ENCODE results near the gene VPS35L.

The VPS35L gene

GRCh38 chr16:19707569-19708295, 152.2 kb downstream of the VPS35L start:
- Histone ChIP-seq H3K27me3 (no peaks in the 10 kb centered on the region), H3K4me1 (no peaks in the 10 kb centered on the region), H3K36me3 (peaks cover 97% of the 10 kb centered on the region), H3K4me2 (no peak overlapping the region), H3K9me3 (no peaks in the 10 kb centered on the region), H3K27ac (no peak overlapping the region), H4K20me1 (peaks cover 91% of the 10 kb centered on the region), H3K4me3 (no peak overlapping the region), H3K9ac (no peak overlapping the region)
- no peak for TF ChIP-seq Cebpa-rat (IDR thresholded peaks at IDR 0.05)

- no peak overlapping the region for H3K4me2 ChIP-seq
- H3K27me3 ChIP-seq = no peaks in the 10 kb centered on the region
- H3K36me3 ChIP-seq = peaks cover 97% of the 10 kb centered on the region
- peaks cover 94% of the 10 kb centered on the region for H4K20me1 ChIP-seq
- no peaks in the 10 kb centered on the region for H3K4me1 ChIP-seq
- H3K4me3 ChIP-seq = no peak overlapping the region
- H3K9ac ChIP-seq = no peak overlapping the region
- no peaks in the 10 kb centered on the region for H3K9me3 ChIP-seq
- H3K27ac ChIP-seq = no peak overlapping the region
- TF ChIP-seq Cebpa-rat (IDR thresholded peaks at IDR 0.05) = no peak
Measured at GRCh38 chr16:19708296-19709205, 153.0 kb downstream of the VPS35L start.

GRCh38 chr16:19709381-19710136, 154.1 kb downstream of the VPS35L start:
- Histone ChIP-seq H3K9me3 (no peaks in the 10 kb centered on the region), H4K20me1 (peaks cover 92% of the 10 kb centered on the region), H3K36me3 (peaks cover 97% of the 10 kb centered on the region), H3K4me3 (no peak overlapping the region), H3K4me2 (no peak overlapping the region), H3K27ac (no peak overlapping the region), H3K9ac (no peak overlapping the region), H3K27me3 (no peaks in the 10 kb centered on the region), H3K4me1 (no peaks in the 10 kb centered on the region)
- TF ChIP-seq Cebpa-rat (IDR thresholded peaks at IDR 0.05) = no peak

- Histone ChIP-seq H4K20me1 (peaks cover 92% of the 10 kb centered on the region), H3K9me3 (no peaks in the 10 kb centered on the region), H3K9ac (no peak overlapping the region), H3K4me3 (no peak overlapping the region), H3K36me3 (peaks cover 97% of the 10 kb centered on the region), H3K27me3 (no peaks in the 10 kb centered on the region), H3K4me1 (no peaks in the 10 kb centered on the region), H3K27ac (no peak overlapping the region), H3K4me2 (no peak overlapping the region)
- no peak for TF ChIP-seq Cebpa-rat (IDR thresholded peaks at IDR 0.05)
Measured at GRCh38 chr16:19710191-19710908, 154.8 kb downstream of the VPS35L start.

DNA sequence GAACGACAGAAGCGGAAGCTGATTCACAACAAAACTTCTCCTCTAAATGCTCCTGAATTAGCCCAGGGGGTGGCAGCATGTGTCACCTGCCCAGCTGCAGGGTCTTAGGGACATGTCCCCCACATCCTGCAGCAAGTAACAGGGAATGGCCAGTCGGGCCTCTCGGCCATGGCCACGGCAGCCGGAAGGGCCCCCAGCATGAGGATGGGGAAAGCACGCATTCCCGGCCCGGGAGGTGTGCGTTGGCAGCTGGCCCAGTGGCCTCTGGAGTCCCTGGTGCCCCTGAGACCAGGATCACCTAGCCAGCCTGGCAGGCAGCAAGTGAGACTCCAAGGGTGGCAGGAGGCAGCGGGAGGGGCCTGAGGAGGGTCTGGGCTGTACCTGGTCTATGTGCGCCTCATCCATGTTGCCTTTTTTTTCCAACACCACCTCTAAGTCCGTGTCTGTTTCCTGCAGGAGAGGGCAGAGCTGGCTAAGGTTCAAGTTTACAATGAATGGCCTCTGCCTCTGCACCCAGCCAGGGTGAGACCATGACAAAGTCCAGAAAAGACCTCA, 155.6 kb downstream of the VPS35L start:
- TF ChIP-seq Cebpa-rat (IDR thresholded peaks at IDR 0.05) = no peak
- Histone ChIP-seq H4K20me1 (peaks cover 92% of the 10 kb centered on the region), H3K9ac (no peak overlapping the region), H3K4me2 (no peak overlapping the region), H3K36me3 (peaks cover 97% of the 10 kb centered on the region), H3K4me1 (peaks cover 6% of the 10 kb centered on the region), H3K27ac (no peak overlapping the region), H3K9me3 (no peaks in the 10 kb centered on the region), H3K4me3 (no peak overlapping the region), H3K27me3 (no peaks in the 10 kb centered on the region)

GRCh38 chr16:19711643-19712042, 156.1 kb downstream of the VPS35L start:
- H3K27me3 ChIP-seq = no peaks in the 10 kb centered on the region
- H3K9ac ChIP-seq = no peak overlapping the region
- TF ChIP-seq Cebpa-rat (IDR thresholded peaks at IDR 0.05) = no peak
- no peak overlapping the region for H3K4me2 ChIP-seq
- no peaks in the 10 kb centered on the region for H3K9me3 ChIP-seq
- H4K20me1 ChIP-seq = peaks cover 92% of the 10 kb centered on the region
- no peak overlapping the region for H3K27ac ChIP-seq
- no peak overlapping the region for H3K4me3 ChIP-seq
- H3K4me1 ChIP-seq = peaks cover 11% of the 10 kb centered on the region
- peaks cover 91% of the 10 kb centered on the region for H3K36me3 ChIP-seq

DNA sequence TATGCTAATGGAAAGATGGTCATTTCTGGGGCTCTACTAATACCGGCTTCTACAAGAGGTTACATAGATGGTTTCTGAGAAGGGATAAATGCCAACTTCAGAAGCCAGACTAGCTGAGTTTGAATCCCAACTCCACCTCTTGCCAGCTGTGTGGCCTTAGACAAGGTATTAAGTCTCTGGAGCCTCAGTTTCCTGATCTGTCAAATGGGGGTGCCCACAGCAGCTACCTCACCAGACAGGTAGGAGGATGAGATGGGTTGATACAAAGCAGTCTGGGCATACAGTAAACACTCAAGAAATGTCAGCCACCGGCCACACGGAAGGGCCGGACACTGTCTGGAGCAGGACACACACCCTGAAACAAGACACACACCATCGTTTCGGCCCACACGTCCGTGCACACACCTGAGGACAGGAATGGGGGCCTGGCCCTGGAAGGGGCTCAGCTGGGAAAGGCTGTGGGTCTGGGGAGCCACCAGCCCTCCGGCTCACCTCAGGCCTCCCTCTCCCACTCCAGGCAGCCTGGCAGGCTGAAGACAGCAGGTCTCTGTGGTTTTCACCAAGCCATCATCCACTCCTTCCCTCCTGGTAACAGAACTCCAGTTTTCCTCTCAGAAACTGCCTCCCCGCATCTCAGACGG, 157.0 kb downstream of the VPS35L start:
- no peak for TF ChIP-seq Cebpa-rat (IDR thresholded peaks at IDR 0.05)
- Histone ChIP-seq H3K36me3 (peaks cover 83% of the 10 kb centered on the region), H4K20me1 (peaks cover 89% of the 10 kb centered on the region), H3K27ac (no peak overlapping the region), H3K4me1 (peaks cover 17% of the 10 kb centered on the region), H3K4me2 (no peak overlapping the region), H3K9me3 (no peaks in the 10 kb centered on the region), H3K27me3 (no peaks in the 10 kb centered on the region), H3K4me3 (no peak overlapping the region), H3K9ac (no peak overlapping the region)

GRCh38 chr16:19713697-19714096, 158.2 kb downstream of the VPS35L start:
- peaks cover 17% of the 10 kb centered on the region for H3K4me1 ChIP-seq
- no peak overlapping the region for H3K4me2 ChIP-seq
- H3K4me3 ChIP-seq = no peak overlapping the region
- H3K9ac ChIP-seq = no peak overlapping the region
- TF ChIP-seq Cebpa-rat (IDR thresholded peaks at IDR 0.05) = no peak
- peaks cover 74% of the 10 kb centered on the region for H3K36me3 ChIP-seq
- no peak overlapping the region for H3K27ac ChIP-seq
- H4K20me1 ChIP-seq = peaks cover 81% of the 10 kb centered on the region
- no peaks in the 10 kb centered on the region for H3K9me3 ChIP-seq
- H3K27me3 ChIP-seq = no peaks in the 10 kb centered on the region

All from BLaER1 (cell line).